Adipose tissue (tissue), 3 donors: ENCODE data around the gene SIDT2. TPM values are rescaled to one million over a fixed set of nuclear protein-coding genes. Genes with fewer than 3 reads are reported as not detected.
"Not testable (repeated sequence)": the region's sequence is repeated elsewhere in the genome, so short reads cannot be mapped to it uniquely, and the experiment has no call there.

Experiments
- H3K27ac ChIP-seq: one replicate; pipeline ENCODE4 v1.5.1; 2013; ENCODE audit warnings: low read depth, low read length
- WGBS, 3 donors: extraction: QIAGEN DNeasy Blood & Tissue Kit; methylation state at CpG; one replicate each; pipeline ENCODE4 v1.1.7; 2013; 5-methylcytosine and 5-hydroxymethylcytosine counted together
- polyA plus RNA-seq, 3 donors: library from polyadenylated mRNA; stranded (reverse); fragments of 200-250 nt; gene quantifications; one replicate each; pipeline ENCODE4 v1.2.3, GENCODE V29; 2013
- donor health status: healthy with polysubstance abuse.
- donor health status: Bipolar disorder and iron deficiency.
- donor health status: healthy.

Gene SIDT2
- polyA plus RNA-seq, 3 donors: 52.6 to 93.2 (median 54.5) TPM

DNA sequence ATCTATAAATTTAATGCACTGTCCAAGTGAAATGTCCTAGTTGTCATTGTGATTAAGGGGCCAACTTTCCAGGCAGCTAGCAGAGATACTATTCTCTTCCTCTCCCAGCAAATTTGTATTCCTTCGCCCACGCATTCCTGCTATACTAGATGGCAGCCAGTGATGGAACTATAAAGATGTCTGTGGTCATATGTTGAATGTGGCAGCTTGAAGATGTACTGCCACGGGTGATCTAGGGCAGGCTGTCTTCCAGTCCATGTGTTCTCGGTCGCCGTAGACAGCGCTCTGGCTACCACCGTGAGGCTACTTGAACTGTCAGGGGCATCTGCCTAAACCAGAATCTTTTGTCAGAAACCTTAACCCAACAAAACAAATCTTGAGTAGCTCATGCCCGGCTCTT, 8.3 kb upstream of the SIDT2 start:
- 83 to 86% (median 86%) methylated on average over 9 of the region's 9 CpGs for WGBS, 3 donors
- H3K27ac ChIP-seq: no peak overlapping the region

DNA sequence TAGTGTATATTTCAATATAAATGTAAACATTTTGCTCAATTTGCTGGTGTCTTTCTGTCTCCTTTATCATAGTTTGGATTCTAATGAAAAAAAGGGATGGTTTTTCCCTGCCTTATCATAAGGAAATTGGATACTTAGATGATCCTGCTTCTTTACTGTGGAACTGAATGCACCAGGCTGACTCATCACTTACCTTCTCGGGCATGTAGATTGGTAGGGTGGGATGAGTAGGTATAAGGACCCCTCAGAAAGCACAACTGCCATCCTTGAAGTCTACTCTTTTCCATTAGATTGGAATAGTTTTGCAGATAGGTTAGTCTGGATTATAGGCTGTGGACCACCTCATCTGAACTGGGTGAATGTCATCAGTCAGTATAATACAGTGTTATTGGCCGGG, 7.5 kb upstream of the SIDT2 start:
- no peak overlapping the region for H3K27ac ChIP-seq
- 88 to 95% (median 90%) methylated on average over 2 of the region's 2 CpGs for WGBS, 3 donors

DNA sequence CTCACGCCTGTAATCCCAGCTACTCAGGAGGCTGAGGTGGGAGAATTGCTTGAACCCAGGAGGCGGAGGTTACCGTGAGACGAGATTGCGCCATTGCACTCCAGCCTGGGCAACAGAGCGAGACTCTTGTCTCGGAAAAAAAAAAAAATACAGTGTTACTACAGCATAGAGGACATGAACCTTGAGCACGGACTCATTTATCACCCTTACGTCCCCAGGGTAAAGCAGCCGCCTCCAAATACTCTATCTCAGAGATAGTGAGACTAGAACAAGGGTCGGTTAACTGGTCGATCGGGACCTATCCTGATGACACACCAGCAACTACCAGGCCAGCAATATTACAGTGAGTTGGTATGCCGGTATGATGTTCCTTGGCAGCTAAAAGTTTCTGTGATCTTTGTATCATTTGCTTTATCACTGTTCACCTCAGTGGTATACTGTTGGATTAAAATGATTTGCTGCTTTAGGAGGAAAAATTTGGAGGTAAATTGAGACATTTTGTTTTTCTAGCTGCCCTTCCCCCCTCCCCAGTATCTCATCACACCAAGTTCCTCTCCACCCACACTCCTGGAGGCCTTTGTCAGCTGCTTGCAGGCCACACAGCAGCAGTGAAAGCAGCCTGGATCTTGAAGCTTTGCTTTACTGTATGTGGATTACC, 7.0 kb upstream of the SIDT2 start:
- H3K27ac ChIP-seq: no peak overlapping the region
- 55 to 75% (median 73%) methylated on average over 14 of the region's 14 CpGs for WGBS, 3 donors

DNA sequence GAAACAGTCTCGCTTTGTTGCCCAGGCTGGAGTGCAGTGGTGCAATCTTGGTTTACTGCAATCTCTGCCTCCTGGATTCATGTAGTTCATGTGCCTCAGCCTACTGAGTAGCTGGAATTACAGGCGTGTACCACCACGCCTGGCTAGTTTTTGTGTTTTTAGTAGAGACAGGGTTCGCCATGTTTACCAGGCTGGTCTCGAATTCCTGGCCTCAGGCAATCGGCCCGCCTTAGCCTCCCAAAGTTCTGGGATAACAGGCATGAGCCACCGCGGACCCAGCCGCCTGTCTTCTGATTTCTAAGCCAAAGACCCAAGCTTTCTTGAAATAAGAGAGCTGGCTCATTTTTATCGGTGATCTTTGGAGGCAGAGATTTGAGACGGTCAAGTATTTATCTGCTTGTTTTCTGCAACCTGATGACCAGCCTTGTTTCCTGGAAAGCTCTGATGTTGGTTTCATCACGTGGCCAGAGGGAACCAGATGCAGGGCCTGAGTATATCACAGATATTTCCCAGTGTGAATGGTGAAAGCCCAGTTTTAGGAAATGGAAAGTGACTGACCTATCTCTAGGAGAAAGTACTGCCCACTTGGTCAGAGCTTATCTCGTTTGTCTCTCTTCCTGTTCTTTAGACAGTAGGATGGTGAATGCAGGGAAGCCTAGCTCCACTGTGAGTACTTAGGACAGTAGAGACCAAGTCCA, 5.7 kb upstream of the SIDT2 start:
- WGBS, 3 donors: 73 to 78% (median 77%) methylated on average over 14 of the region's 14 CpGs
- peak overlapping the region; percentile 46 for H3K27ac ChIP-seq

DNA sequence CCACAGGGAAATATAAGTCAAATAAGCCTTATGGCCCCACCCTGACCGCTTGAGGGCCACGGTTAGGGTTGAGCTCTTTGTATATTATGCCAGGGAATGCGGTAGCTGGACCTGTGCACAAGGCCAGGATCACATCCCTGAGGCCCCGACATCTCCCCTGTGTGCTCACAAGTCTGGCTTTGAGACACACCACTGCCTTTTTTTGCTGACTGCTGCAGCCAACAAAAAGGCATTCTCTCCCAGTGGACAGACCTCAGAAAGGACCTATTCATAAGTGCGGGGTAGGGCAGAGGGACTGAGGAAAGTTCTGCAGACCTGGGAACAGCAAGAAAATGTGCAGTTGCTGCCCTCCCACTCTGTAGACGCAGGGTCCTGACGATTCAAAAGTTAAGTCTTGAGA, 3.4 kb upstream of the SIDT2 start:
- WGBS, 3 donors: 57 to 66% (median 60%) methylated on average over 7 of the region's 7 CpGs
- no peak overlapping the region for H3K27ac ChIP-seq

DNA sequence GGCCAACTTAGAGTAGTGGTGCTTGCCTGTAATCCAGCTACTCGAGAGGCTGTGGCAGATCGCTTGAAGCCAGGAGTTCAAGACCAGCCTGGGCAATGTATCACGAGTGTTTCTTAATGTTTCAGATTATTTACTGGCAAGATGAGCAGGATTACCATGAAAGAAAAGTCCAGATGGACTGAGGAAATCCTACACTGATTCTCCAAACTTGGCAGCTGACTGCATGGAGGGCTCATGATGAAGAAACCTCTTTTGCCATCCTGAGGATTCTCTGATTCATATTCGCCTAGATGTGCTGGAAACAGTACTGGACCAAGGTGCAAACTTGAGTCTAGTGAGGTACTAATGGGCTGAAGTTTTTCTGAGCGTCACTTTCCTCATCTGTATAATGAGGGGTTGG, 2.8 kb upstream of the SIDT2 start:
- WGBS, 3 donors: 77 to 87% (median 83%) methylated on average over 5 of the region's 5 CpGs
- H3K27ac ChIP-seq: no peak overlapping the region

DNA sequence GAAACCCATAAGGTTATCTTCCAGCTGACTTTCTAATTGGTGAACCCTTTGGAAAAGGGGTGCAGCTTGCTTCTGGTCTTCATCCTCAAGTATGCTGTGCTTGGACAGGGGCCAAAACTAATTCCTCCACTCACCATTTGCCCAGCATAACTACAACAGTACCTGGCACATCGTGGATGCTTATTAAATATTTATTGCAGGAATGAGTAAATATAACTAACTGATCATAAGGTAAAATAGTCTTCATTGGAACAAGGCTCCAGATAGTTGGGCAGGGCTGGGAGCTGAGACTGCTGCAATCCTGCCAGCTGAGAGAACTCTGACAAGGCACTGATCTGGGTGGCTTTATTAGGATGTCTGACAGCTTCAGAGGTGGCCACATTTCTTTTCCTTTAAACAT, 2.4 kb upstream of the SIDT2 start:
- WGBS, 3 donors: 47 to 78% (median 76%) methylated on average over 1 of the region's 1 CpG
- H3K27ac ChIP-seq: no peak overlapping the region

DNA sequence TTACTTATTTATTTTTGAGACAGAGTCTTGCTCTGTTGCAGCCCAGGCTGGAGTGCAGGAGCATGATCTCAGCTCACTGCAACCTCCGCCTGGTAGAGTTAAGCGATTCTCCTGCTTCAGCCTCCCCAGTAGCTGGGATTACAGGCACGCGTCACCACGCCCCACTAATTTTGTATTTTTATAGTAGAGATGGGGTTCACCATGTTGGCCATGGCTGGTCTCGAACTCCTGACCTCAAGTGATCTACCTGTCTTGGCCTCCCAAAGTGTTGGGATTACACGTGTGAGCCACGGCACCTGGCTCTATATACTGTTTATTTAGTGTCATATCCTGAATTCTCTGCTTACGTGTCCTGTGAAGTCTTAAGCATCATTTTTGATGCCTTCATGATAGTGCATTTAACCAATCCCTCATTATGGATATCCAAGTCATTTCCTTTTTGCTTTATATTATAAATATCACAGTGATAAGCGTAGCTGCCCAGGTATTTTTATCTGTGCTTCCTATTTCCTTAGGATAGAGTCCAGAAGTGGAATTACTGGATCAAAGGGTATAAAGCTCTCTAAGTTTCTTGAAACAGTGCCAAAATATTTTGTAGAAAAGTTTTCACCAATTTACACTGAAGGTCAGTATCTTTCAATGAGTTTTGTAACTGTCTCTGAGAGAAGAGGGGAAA, 871 bp upstream of the SIDT2 start:
- WGBS, 3 donors: 60 to 78% (median 76%) methylated on average over 10 of the region's 10 CpGs

DNA sequence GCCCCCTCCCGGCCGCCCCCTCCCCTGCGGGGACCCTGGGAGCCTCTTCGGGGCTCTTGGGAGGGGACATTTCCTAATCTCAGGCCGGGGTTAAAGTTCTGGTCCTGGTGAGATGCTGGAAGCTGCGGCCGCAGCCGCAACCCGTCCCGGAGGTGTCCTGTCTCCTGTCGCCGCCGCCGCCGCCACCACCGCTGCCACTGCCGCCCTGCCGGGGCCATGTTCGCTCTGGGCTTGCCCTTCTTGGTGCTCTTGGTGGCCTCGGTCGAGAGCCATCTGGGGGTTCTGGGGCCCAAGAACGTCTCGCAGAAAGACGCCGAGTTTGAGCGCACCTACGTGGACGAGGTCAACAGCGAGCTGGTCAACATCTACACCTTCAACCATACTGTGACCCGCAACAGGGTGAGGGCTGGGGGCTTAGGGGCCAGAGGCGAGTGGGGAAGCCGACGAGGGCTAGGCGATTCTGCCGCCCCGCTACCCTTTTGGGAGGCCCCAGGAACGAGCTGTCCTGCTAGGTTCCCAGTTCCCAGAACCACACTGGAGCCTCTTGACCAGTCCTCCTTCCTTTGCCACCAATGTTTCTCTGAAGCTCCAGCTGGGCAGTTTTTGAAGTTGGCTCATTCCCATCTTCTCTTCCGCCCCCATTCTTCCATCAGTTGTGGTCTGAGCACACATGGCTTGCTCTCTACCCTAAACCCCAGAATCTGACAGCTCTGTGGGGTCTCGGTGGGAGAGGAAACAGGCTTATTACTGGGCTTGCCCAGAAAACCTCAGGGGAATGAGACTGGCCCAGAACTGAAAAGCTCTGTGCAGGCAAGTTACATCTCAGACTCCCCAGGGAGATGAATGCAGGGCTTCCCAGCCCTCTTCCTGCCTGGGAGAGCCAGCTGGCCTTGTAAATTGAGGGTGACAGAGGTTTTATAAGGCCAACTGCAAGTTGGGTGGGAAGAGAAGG, 781 bp downstream of the SIDT2 start:
- 0 to 1% (median 1%) methylated on average over 29 to 39 of the region's 39 CpGs for WGBS, 3 donors

More for the DNA sequence above, 871 bp upstream of the SIDT2 start:
- no peak overlapping the region for H3K27ac ChIP-seq

DNA sequence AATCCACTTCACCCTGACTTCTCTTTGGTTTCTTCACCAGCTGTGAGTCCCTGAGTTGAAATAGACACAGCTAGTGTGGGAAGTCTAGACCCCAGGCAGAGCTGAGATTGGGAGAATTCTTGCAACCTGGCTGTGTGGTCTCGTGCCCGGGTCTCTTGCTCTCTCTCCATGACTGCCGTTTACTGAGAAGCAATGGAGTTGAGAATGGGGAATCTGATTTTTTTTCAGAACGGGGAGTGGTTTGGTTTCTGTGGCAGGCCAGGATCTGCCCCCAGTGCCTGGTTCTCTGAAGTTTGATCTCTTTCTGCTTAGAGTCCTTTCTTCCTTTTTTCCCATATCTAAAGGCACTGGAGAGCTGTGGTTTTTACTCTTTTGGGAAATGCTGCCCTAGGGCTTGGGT, 1.5 kb downstream of the SIDT2 start:
- 11 to 26% (median 12%) methylated on average over 4 of the region's 4 CpGs for whole genome bisulfite sequencing, 3 donors

More for the DNA sequence above, 781 bp downstream of the SIDT2 start:
- H3K27ac ChIP-seq: peak overlapping the region; percentile 59

DNA sequence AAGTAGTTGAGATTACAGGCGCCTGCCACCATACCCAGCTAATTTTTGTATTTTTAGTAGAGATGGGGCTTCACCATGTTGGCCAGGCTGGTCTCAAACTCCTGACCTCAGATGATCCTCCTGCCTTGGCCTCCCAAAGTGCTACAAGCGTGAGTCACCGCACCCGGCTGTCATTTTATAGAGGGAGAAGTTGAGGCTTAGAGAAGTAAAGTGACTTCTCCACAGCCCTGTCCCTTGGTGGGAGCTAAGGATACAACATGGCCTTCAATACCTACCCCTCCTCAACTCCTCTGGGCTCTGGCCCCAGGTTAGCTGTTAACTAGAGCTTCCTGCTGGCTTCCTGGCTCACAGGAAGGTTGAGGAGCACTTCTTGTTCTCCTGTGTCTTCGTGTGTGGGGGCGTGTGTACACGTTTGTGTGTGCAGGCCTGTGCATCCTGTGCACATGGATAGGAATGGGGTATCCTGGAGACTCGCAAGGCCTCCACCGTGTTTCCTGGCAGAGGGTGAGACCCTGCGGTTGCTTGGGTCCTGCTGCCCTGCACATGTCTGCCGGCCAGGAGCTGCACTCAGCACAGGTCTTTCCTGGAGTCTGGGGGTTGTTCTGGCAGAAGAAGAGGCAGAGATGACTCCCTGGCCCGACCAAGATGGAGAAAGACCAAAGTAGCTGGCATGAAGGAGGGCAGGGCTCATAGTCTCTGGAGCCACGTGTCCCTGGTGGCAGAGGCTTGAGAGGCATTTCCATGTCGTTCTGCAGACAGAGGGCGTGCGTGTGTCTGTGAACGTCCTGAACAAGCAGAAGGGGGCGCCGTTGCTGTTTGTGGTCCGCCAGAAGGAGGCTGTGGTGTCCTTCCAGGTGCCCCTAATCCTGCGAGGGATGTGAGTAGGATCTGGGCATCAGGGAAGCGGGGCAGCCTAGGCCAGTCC, 2.4 kb downstream of the SIDT2 start:
- WGBS, 3 donors: 40 to 52% (median 43%) methylated on average over 19 to 22 of the region's 22 CpGs

More for the DNA sequence above, 1.5 kb downstream of the SIDT2 start:
- H3K27ac ChIP-seq: no peak overlapping the region

DNA sequence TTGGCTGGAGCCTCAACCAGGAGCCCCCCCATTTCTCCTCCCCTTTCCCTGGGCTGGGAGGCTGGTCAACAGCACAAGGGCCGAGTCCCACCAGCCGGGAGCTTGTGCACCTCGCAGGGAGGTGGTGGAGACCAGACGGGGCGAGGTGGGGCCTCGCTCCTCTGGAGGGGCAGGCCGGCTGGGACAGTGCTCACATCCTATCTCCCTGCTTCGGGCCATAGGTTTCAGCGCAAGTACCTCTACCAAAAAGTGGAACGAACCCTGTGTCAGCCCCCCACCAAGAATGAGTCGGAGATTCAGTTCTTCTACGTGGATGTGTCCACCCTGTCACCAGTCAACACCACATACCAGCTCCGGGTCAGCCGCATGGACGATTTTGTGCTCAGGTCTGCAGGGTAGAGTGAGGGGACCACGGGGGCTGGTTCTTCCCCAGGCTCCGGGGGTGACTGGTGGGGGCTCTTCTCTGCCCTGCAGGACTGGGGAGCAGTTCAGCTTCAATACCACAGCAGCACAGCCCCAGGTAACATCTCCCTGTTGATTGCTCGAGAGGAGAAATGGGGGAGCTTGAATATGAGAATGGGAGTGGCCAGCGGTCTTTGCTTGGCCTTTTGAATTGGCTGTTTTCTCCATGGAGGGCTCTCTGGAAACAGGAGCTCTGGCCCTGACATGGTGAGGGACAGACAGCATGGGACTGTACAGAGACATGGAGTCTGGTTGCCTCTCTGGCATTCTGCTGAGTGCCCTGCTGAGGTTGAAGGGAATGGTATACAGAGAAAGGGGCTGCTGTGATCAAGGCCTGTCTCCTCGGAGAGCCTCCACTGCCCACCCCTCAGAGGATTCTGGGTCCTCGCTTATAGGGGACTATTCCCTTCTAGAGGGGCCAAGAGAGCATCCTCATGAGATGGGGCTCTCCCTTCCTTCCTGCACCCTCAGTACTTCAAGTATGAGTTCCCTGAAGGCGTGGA, 3.3 kb downstream of the SIDT2 start:
- H3K27ac ChIP-seq: no peak overlapping the region
- WGBS, 3 donors: 69 to 95% (median 91%) methylated on average over 22 of the region's 22 CpGs

More for the DNA sequence above, 2.4 kb downstream of the SIDT2 start:
- no peak overlapping the region for H3K27ac ChIP-seq

DNA sequence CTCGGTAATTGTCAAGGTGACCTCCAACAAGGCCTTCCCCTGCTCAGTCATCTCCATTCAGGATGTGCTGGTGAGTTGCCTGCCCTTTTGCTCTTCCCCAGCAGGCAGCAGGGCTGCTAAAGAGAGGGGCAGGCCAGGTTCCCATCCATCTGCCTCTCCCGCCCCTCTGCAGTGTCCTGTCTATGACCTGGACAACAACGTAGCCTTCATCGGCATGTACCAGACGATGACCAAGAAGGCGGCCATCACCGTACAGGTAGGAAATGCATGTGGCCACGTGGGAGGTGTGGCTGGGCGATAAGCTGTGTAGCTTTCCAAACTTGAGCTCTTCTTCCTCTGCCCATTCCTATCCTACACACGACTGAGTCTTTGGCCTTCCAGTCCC, 4.0 kb downstream of the SIDT2 start:
- WGBS, 3 donors: 83 to 95% (median 88%) methylated on average over 10 of the region's 10 CpGs
- H3K27ac ChIP-seq: no peak overlapping the region

DNA sequence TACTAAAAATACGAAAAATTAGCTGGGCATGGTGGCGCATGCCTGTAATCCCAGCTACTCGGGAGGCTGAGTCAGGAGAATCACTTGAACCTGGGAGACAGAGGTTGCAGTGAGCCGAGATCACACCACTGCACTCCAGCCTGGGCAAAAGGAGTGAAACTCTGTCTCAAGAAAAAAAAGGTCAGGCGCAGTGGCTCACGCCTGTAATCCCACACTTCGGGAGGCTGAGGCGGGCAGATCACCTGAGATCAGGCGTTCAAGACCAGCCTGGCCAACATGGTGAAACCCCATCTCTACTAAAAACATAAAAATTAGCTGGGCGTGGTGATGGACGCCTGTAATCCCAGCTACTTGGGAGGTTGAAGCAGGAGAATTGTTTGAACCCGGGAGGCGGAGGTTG, 4.6 kb downstream of the SIDT2 start:
- not testable (repeated sequence) for H3K27ac ChIP-seq
- WGBS, 3 donors: 93 to 97% (median 96%) methylated on average over 13 of the region's 13 CpGs

DNA sequence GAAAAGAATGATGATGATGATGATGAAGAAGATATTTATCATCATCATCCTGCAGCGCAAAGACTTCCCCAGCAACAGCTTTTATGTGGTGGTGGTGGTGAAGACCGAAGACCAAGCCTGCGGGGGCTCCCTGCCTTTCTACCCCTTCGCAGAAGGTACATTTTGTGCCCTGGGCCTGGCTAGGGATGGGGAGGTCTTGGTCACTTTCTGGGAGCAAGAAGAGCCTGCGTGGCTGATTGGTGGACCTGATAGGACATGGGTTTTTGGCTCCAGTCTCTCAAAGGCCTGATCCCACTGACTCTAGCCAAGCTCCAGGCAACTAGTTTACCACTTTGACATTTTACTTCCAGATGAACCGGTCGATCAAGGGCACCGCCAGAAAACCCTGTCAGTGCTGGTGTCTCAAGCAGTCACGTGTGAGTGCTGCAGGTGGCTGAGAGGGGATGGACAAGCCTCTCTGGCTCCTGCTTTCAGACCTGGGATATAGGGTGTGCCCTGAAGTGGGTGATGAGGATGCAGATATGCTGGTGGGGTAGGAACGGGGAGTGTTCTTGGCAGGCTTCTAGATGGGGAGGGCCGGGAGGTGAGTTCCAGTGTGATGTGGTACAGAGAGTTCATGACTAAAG, 5.3 kb downstream of the SIDT2 start:
- no peak overlapping the region for H3K27ac ChIP-seq
- WGBS, 3 donors: 55 to 93% (median 87%) methylated on average over 11 of the region's 11 CpGs
